SK-N-SH (cell line): ENCODE measurements around the gene ADAMTS10. TPM values are rescaled to one million over a fixed set of nuclear protein-coding genes. Genes with fewer than 3 reads are reported as not detected.
"Not testable (repeated sequence)": the region's sequence is repeated elsewhere in the genome, so short reads cannot be mapped to it uniquely, and the experiment has no call there.

Experiments used
- CTCF ChIA-PET: fragments of 300-600, 350-600 bp; formaldehyde crosslinking; extraction: SDS; loops from one replicate; lab custom pipeline; 2021; lab: Yijun Ruan, JAX
- POLR2A ChIA-PET: fragments of 350-600 bp; sonication (Branson Sonifier 250); formaldehyde crosslinking; extraction: SDS; loops from one replicate; lab custom pipeline; 2020; ENCODE audit warnings: antibody characterized with exemption, inconsistent platforms; lab: Yijun Ruan, JAX
- DNase-seq: peaks from one replicate; pipeline ENCODE4 v3.0.0; 2012
- H2AFZ ChIP-seq: fragments of 200-600 bp; sonication (generic); 2 replicates; pipeline ENCODE4 v1.8.1; 2016; ENCODE audit warnings: antibody characterized with exemption, mild to moderate bottlenecking, low read depth
- H3F3A ChIP-seq: fragments of 200-600 bp; sonication (generic); replicated peaks from 2 replicates; pipeline ENCODE3; 2016; ENCODE audit warnings: antibody characterized with exemption, mild to moderate bottlenecking; ENCODE audit not compliant: insufficient read depth
- H3K27ac ChIP-seq, 2 experiments: fragments of 200-500 bp in 1 of 2; fragments of 200-600 bp in 1 of 2; sonication (Bioruptor generic) in 1 of 2; sonication (generic), shearing (Covaris generic) in 1 of 2; 2 replicates each; pipeline versions ENCODE4 v1.5.1 to v1.6.1; 2014 to 2016; ENCODE audit warnings: low read depth in 2 of 2, inconsistent platforms in 1 of 2, low read length in 1 of 2, mild to moderate bottlenecking in 1 of 2, mixed read lengths in 1 of 2
- H3K27me3 ChIP-seq: fragments of 200-600 bp; sonication (generic), shearing (Covaris generic); 2 replicates; pipeline ENCODE4 v1.6.1; 2016; ENCODE audit warnings: mixed run types; ENCODE audit not compliant: insufficient read depth
- H3K36me3 ChIP-seq, 2 experiments: fragments of 200-500 bp in 1 of 2; fragments of 200-600 bp in 1 of 2; sonication (Bioruptor generic) in 1 of 2; sonication (generic) in 1 of 2; replicated peaks in 1 of 2; 2 replicates each; pipeline versions ENCODE3 to v1.5.1; 2014 to 2016; ENCODE audit warnings: low read length in 1 of 2, mild to moderate bottlenecking in 1 of 2; ENCODE audit not compliant: insufficient read depth in 2 of 2, control insufficient read depth in 1 of 2
- H3K4me1 ChIP-seq, 2 experiments: fragments of 200-500 bp in 1 of 2; fragments of 200-600 bp in 1 of 2; sonication (Bioruptor generic) in 1 of 2; sonication (generic), shearing (Covaris generic) in 1 of 2; 2 replicates each; pipeline versions ENCODE4 v1.5.1 to v1.6.1; 2014 to 2016; ENCODE audit warnings: low read depth in 1 of 2, low read length in 1 of 2, mixed run types in 1 of 2; ENCODE audit not compliant: insufficient read depth in 2 of 2, control insufficient read depth in 1 of 2
- H3K4me2 ChIP-seq: fragments of 200-600 bp; sonication (generic), shearing (Covaris generic); 2 replicates; pipeline ENCODE4 v1.6.1; 2017; ENCODE audit warnings: mixed run types
- H3K4me3 ChIP-seq, 2 experiments: fragments of 200-500 bp in 1 of 2; fragments of 200-600 bp in 1 of 2; sonication (Bioruptor generic) in 1 of 2; sonication (generic), shearing (Covaris generic) in 1 of 2; 2 replicates each; pipeline versions ENCODE4 v1.5.1 to v1.8.1; 2014 to 2016; ENCODE audit warnings: low read depth in 2 of 2, inconsistent platforms in 1 of 2, low read length in 1 of 2, mild to moderate bottlenecking in 1 of 2, mixed read lengths in 1 of 2, moderate library complexity in 1 of 2
- H3K79me2 ChIP-seq: fragments of 200-600 bp; sonication (generic); 2 replicates; pipeline ENCODE4 v1.8.1; 2017; ENCODE audit warnings: mild to moderate bottlenecking; ENCODE audit not compliant: insufficient read depth
- H3K9ac ChIP-seq: fragments of 200-600 bp; sonication (generic); 2 replicates; pipeline ENCODE4 v1.6.1; 2017; ENCODE audit warnings: mixed run types
- H3K9me2 ChIP-seq: fragments of 200-600 bp; sonication (generic); 2 replicates; pipeline ENCODE4 v1.6.1; 2017; ENCODE audit warnings: mixed run types
- H3K9me3 ChIP-seq: fragments of 200-600 bp; sonication (generic); 2 replicates; pipeline ENCODE4 v1.6.1; 2017; ENCODE audit warnings: mixed run types, mild to moderate bottlenecking, moderate library complexity
- H4K20me1 ChIP-seq: fragments of 200-600 bp; sonication (generic); 2 replicates; pipeline ENCODE4 v1.6.1; 2017; ENCODE audit warnings: mild to moderate bottlenecking, mixed run types; ENCODE audit not compliant: insufficient read depth
- CHD2 ChIP-seq: fragments of 150-350 bp; IDR thresholded peaks from 2 replicates; pipeline ENCODE4 v1.6.1; 2018; ENCODE audit warnings: low read length; ENCODE audit not compliant: partially characterized antibody
- EP300 ChIP-seq, 2 experiments: IDR thresholded peaks; 2 replicates each; pipeline versions ENCODE4 v1.4.0 to v1.6.1; 2012; ENCODE audit warnings: borderline replicate concordance in 1 of 2, low read depth in 1 of 2, low read length in 1 of 2
- FOSL2 ChIP-seq: IDR thresholded peaks from 2 replicates; pipeline ENCODE4 v1.4.0; 2012; ENCODE audit warnings: low read depth, mild to moderate bottlenecking, moderate library complexity, borderline replicate concordance
- GABPA ChIP-seq: IDR thresholded peaks from 2 replicates; pipeline ENCODE4 v1.4.0; 2012; ENCODE audit warnings: low read depth, mild to moderate bottlenecking
- JUND ChIP-seq: IDR thresholded peaks from 2 replicates; pipeline ENCODE4 v1.4.0; 2012
- MAX ChIP-seq: IDR thresholded peaks from 2 replicates; pipeline ENCODE4 v1.4.0; 2012; ENCODE audit warnings: low read depth
- MXI1 ChIP-seq: IDR thresholded peaks from 2 replicates; pipeline ENCODE4 v1.6.1; 2012; ENCODE audit warnings: mild to moderate bottlenecking, low read depth, low read length, improper control_type of control experiment
- RAD21 ChIP-seq: IDR thresholded peaks from 2 replicates; pipeline ENCODE4 v1.6.1; 2012; ENCODE audit warnings: mild to moderate bottlenecking, low read length
- SIN3A ChIP-seq: IDR thresholded peaks from 2 replicates; pipeline ENCODE4 v1.6.1; 2012; ENCODE audit warnings: low read depth, mild to moderate bottlenecking, low read length, moderate library complexity, borderline replicate concordance
- TCF12 ChIP-seq: IDR thresholded peaks from 2 replicates; pipeline ENCODE4 v1.4.0; 2012
- TEAD4 ChIP-seq: IDR thresholded peaks from 2 replicates; pipeline ENCODE4 v1.4.0; 2012; ENCODE audit warnings: mild to moderate bottlenecking, borderline replicate concordance; ENCODE audit not compliant: insufficient read depth
- WGBS: methylation state at CpG from one replicate; pipeline ENCODE4 v1.1.6; 2017; ENCODE audit warnings: low lambda C conversion rate; 5-methylcytosine and 5-hydroxymethylcytosine counted together
- polyA plus RNA-seq, 3 experiments: library from polyadenylated mRNA; depleted of rRNA; stranded (reverse); fragments of >200 nt; gene quantifications; 2 replicates each; pipeline ENCODE4 v1.2.3, GENCODE V29; 2012
- TF ChIP-seq, protein P1 (sequence below): fragments of 200-600 bp; sonication (generic); IDR thresholded peaks from 2 replicates; pipeline ENCODE4 v1.6.1; 2017; ENCODE audit warnings: antibody characterized with exemption, mild to moderate bottlenecking, moderate library complexity

Gene ADAMTS10
- polyA plus RNA-seq, 1 of the 3 experiments (the other 2 are of a cell fraction): 3.6 TPM

- Histone ChIP-seq H3K9me2 (no peaks in the 10 kb centered on the region), H2AFZ (no peak overlapping the region), H4K20me1 (no peaks in the 10 kb centered on the region), H3K79me2 (no peaks in the 10 kb centered on the region), H3K4me1 (no peaks in the 10 kb centered on the region), H3K36me3 (no peaks in the 10 kb centered on the region), H3K9me3 (no peaks in the 10 kb centered on the region), H3F3A (no peaks in the 10 kb centered on the region), H3K27me3 (peaks cover 8% of the 10 kb centered on the region; the same call in 1 of the 2 replicates), H3K4me2 (no peak overlapping the region), H3K4me3 (no peak overlapping the region), H3K27ac (no peak overlapping the region), H3K9ac (no peak overlapping the region)
- POLR2A ChIA-PET: no interaction called here
- TF ChIP-seq, protein P1, sequence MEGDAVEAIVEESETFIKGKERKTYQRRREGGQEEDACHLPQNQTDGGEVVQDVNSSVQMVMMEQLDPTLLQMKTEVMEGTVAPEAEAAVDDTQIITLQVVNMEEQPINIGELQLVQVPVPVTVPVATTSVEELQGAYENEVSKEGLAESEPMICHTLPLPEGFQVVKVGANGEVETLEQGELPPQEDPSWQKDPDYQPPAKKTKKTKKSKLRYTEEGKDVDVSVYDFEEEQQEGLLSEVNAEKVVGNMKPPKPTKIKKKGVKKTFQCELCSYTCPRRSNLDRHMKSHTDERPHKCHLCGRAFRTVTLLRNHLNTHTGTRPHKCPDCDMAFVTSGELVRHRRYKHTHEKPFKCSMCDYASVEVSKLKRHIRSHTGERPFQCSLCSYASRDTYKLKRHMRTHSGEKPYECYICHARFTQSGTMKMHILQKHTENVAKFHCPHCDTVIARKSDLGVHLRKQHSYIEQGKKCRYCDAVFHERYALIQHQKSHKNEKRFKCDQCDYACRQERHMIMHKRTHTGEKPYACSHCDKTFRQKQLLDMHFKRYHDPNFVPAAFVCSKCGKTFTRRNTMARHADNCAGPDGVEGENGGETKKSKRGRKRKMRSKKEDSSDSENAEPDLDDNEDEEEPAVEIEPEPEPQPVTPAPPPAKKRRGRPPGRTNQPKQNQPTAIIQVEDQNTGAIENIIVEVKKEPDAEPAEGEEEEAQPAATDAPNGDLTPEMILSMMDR: no peak
- no peak for TF ChIP-seq TEAD4
- no peak for TF ChIP-seq MXI1
- no peak for DNase-seq
- CTCF ChIA-PET: interaction anchor here (0.7 kb wide), 1 partner anchor 27 kb away, joined by 3 read pairs; no protein-coding TSS in a partner anchor
- 25% methylated on average over 8 of the region's 8 CpGs for WGBS
These were observed 16.3 kb upstream of the ADAMTS10 start for GRCh38 chr19:8626842-8627241.

- H3K4me3 ChIP-seq, H4K20me1 ChIP-seq, H3K4me1 ChIP-seq, H3K9me2 ChIP-seq, H3K4me2 ChIP-seq, H3F3A ChIP-seq, H3K79me2 ChIP-seq, H3K27ac ChIP-seq, DNase-seq, H3K9me3 ChIP-seq, POLR2A ChIA-PET, H3K9ac ChIP-seq, H2AFZ ChIP-seq, H3K36me3 ChIP-seq: not testable (repeated sequence)
- WGBS: 30% methylated on average over 4 of the region's 4 CpGs
- CTCF ChIA-PET: interaction anchor here (0.7 to 13.7 kb wide), 5 partner anchors 10 to 71 kb away, joined by 3 to 112 read pairs (median 4); partner anchors contain the start of gene MYO1F
- H3K27me3 ChIP-seq: peaks cover 43% of the 10 kb centered on the region; the same call in 1 of the 2 replicates
- TF ChIP-seq, protein P1: peak; percentile 30; the same call in 1 of the 2 replicates
- TF ChIP-seq RAD21: peak; percentile 41
These were observed 12.4 kb upstream of the ADAMTS10 start for GRCh38 chr19:8622886-8623285.

DNA sequence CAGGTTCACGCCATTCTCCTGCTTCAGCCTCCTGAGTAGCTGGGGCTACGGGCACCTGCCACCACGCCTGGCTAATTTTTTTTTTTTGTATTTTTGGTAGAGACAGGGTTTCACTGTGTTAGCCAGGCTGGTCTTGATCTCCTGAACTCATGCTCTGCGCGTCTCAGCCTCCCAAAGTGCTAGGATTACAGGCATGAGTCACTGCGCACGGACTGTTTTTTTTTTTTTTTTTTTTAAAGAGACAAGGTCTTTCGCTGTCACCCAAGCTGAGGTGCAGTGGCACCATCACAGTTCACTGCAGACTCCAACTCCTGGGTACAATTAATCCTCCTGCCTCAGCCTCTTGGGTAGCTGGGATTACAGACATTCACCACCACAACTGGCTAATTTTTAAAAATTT is 8.2 kb upstream of the ADAMTS10 start:
- CTCF ChIA-PET: interaction anchor here (1.6 to 13.7 kb wide), 2 partner anchors 23 to 39 kb away, joined by 3 to 112 read pairs; partner anchors contain the start of gene MYO1F
- H3K9ac ChIP-seq: no peak overlapping the region

More for the DNA sequence above, 8.2 kb upstream of the ADAMTS10 start:
- H3K9me2 ChIP-seq: no peaks in the 10 kb centered on the region
- no peaks in the 10 kb centered on the region for H3K36me3 ChIP-seq
- TF ChIP-seq GABPA: no peak
- TF ChIP-seq SIN3A: no peak
- TF ChIP-seq FOSL2: peak; percentile 62
- no peak for TF ChIP-seq TCF12
- TF ChIP-seq CHD2: no peak
- TF ChIP-seq EP300 (IDR thresholded peaks at IDR 0.05; ENCODE audit: borderline replicate concordance in 1 of 2, low read depth in 1 of 2, low read length in 1 of 2): no peak
- no peak for TF ChIP-seq MAX
- no peak for TF ChIP-seq JUND
- TF ChIP-seq, all 33 proteins: peak for 1
- no peak for DNase-seq
- peaks cover 3% of the 10 kb centered on the region for H3F3A ChIP-seq
- no peak overlapping the region for H3K4me3 ChIP-seq
- no peak overlapping the region for H2AFZ ChIP-seq
- no peaks in the 10 kb centered on the region for H3K79me2 ChIP-seq
- H4K20me1 ChIP-seq: no peaks in the 10 kb centered on the region
- H3K4me2 ChIP-seq: no peak overlapping the region
- H3K27me3 ChIP-seq: peaks cover 60% of the 10 kb centered on the region; the same call in 1 of the 2 replicates
- WGBS: 6% methylated on average over 8 of the region's 8 CpGs
- H3K9me3 ChIP-seq: no peaks in the 10 kb centered on the region
- POLR2A ChIA-PET: no interaction called here
- no peak overlapping the region for H3K27ac ChIP-seq
- H3K4me1 ChIP-seq: no peaks in the 10 kb centered on the region
